ENCODE measurements around the gene KCNG2.
"Not testable (repeated sequence)": the region's sequence is repeated elsewhere in the genome, so short reads cannot be mapped to it uniquely, and the experiment has no call there.

The KCNG2 gene, protein sequence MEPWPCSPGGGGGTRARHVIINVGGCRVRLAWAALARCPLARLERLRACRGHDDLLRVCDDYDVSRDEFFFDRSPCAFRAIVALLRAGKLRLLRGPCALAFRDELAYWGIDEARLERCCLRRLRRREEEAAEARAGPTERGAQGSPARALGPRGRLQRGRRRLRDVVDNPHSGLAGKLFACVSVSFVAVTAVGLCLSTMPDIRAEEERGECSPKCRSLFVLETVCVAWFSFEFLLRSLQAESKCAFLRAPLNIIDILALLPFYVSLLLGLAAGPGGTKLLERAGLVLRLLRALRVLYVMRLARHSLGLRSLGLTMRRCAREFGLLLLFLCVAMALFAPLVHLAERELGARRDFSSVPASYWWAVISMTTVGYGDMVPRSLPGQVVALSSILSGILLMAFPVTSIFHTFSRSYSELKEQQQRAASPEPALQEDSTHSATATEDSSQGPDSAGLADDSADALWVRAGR

DNA sequence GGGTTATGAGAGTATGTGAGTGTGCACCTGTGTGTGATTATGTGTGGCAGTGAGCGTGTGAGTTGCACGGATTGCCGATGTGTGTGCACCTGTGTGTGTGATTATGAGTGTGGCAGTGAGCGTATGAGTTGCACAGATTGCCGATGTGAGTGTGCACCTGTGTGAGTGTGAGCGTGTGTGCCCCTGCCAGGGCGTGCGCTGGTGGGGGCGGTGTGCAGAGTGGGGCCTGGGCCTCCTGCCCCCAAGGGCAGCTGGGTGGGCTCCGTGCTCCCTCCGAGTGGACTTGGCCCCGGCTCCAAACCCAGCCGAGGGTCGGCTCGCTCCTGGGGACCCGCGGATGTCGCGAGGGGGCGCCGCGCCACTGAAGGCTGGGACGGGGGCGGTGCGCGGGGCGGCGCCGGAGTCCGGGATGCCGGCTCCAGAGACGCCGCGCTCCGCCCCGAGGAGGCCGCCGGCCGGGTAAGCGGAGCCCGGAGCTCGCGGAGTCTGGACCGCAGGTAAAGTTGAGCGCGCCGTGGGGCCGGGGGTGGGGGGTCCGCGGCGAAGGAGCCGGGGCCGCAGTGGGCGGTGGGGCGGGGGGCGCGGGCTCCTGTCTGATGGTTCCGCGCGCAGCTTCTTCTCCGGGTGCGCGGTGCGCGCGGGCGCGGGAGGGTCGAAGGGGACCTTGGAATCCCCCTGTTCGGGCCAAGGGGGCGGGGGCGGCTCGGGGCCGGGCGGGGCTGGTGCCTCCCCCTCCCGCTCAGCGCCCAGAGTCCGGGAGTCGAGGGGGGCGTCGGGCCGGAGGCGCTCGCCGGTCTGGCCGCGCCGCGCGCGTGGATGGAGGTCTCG lies at the start of gene KCNG2:
TSS of gene KCNG2 (plus strand) at position 421 of the 828 bp plus-strand sequence. CDS start 65,730 bp downstream, outside the sequence.
- DNase-seq = no peak

GRCh38 chr18:79748321-79749180 lies 49.2 kb upstream of the KCNG2 start:
- no peak for DNase-seq

- no peak for DNase-seq
Observed at GRCh38 chr18:79749251-79750191, 48.2 kb upstream of the KCNG2 start.

DNA sequence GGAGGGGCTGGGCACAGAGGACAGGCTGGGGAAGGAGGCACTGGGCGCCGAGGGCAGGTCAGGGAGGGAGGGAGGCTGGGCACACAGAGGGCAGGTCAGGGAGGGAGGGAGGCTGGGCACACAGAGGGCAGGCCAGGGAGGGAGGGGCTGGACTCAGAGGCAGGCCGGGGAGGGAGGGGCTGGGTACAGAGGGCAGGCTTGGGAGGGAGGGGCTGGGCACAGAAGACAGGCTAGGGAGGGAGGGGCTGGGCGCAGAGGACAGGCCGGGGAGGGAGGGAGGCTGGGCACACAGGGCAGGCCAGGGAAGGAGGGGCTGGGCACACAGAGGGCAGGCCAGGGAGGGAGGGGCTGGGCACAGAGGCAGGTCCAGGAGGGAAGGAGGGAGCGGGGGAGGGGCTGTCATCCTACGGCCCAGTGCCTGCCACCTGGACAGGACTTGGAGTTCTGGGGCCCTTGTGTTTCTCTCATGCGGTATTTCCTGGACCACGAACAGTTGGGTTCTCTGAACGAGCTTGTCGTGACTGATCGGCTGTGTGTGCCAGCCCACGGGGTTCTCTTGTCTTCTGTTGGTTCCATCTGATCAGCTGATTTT lies 46.7 kb upstream of the KCNG2 start:
- DNase-seq = no peak

DNA sequence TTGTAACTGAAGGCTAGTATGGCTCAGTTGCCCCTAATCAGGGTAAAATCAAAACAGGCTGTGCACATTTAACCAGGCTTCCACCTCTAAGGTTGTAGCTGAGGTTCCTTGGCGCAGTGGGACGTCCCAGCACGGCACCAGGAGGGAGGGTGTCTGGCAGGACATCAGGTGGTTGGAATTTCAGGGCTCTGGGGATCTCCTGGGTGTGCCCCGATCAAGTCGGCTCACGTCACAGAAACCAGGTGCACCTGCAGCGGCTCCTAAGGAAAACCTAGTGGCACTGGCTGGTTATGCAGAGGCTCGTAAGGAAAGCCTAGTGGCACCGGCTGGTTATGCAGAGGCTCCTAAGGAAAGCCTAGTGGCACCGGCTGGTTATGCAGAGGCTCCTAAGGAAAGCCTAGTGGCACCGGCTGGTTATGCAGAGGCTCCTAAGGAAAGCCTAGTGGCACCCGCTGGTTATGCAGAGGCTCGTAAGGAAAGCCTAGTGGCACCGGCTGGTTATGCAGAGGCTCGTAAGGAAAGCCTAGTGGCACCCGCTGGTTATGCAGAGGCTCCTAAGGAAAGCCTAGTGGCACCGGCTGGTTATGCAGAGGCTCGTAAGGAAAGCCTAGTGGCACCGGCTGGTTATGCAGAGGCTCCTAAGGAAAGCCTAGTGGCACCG lies 45.7 kb upstream of the KCNG2 start:
- DNase-seq = not testable (repeated sequence)

DNA sequence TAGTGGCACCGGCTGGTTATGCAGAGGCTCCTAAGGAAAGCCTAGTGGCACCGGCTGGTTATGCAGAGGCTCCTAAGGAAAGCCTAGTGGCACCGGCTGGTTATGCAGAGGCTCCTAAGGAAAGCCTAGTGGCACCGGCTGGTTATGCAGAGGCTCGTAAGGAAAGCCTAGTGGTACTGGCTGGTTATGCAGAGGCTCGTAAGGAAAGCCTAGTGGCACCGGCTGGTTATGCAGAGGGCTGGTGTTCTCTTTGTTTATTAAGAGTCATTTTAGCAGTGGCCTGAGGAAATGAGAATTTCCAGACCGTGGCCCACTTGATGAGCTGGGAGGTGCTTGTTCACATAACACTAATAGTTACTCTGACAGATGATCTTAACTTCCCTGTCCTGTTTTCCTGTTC lies 44.8 kb upstream of the KCNG2 start:
- DNase-seq = not testable (repeated sequence)

- no peak for DNase-seq
Observed at GRCh38 chr18:79753391-79753851, 44.3 kb upstream of the KCNG2 start.

GRCh38 chr18:79754022-79754761 lies 43.5 kb upstream of the KCNG2 start:
- no peak for DNase-seq

- DNase-seq = no peak
Observed at GRCh38 chr18:79754831-79755351, 42.8 kb upstream of the KCNG2 start.

DNA sequence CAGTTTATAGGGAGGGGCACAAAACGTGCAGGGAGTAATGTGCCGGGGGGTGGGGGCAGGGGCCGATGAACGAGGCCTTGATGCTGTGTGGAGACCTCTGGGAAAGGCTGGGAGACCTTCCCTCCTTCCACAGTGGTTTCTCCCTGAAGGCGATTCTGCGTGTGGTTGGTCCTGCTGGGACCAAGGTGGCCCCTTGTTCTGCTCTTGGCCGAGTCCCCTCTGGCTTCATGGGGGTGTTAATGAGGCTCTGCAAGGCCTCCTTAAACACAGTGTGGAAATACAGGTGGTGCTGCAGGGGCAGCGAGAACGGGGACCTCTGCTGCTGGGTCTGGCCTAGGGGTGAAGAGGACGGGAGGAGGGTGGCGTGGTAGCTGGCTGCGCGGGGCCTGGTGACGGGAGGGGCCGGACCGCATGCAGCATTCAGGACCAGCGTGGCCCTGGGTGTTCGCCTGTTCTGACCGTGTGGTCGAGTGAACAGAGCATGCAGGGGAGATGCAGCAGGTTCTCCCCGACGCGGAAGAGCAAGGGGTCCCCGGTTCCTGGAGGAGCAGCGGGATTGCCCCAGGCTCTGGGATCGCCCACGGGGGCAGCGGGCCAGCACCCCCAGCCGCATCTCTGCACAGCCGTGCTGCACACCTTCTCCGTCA lies 42.1 kb upstream of the KCNG2 start:
- no peak for DNase-seq

DNA sequence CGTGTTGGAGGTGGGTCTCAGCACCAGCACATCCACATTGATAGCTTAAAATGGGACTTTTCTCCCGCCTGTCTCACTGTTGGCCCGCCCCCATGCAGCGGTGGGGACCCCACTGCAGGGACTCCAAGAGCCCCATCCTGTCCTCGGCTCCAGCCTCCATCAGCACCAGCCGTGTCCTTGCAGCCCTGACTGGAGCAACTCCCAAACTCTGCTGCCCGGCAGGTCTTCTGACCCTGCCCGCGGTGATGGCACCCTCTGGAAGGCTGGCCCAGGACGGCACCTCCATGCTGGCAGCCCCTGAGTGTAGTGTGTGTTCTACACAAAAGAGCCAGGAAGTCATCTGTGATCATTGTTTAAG lies 41.6 kb upstream of the KCNG2 start:
- no peak for DNase-seq

GRCh38 chr18:79756826-79757225 lies 40.9 kb upstream of the KCNG2 start:
- DNase-seq = no peak

DNA sequence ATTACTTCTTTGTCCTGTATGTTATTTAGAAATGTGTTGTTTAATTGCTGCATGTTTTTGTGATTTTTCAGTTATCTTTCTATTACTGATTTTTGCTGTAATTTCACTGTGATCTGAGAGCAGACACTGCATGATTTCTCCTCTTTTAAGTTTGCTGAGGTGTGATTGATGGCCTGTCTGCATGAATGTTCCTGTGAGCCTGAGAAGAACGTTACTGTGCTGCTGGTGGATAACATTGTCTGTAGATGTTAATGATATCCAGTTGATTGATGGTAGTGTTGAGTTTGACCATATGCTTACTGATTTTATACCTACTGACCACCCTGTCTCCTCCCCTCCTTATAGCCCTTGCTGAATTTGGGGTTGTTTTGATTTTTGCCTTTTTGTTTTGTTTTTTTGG lies 37.4 kb upstream of the KCNG2 start:
- no peak for DNase-seq

DNA sequence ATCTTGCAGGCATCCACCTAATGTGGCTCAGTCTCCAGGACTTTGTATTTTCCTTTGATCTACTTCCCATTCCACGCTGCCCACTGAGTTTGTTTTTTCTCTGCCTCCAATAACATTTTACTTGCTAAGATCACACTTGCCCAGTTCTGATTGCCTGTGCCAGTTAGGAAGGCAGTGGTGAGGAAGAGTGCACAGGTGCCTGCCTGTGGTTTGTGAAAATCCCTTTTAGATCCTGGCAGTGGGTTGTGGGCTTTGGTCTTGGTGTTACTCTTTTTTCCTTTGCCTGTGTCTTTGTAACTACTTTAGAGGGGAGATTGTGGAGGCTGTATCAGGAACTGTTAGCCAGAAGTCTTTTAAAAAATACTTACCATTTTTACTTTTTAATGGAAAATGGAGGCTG lies 36.9 kb upstream of the KCNG2 start:
- no peak for DNase-seq

GRCh38 chr18:79763407-79763806 lies 34.3 kb upstream of the KCNG2 start:
- DNase-seq = no peak

DNA sequence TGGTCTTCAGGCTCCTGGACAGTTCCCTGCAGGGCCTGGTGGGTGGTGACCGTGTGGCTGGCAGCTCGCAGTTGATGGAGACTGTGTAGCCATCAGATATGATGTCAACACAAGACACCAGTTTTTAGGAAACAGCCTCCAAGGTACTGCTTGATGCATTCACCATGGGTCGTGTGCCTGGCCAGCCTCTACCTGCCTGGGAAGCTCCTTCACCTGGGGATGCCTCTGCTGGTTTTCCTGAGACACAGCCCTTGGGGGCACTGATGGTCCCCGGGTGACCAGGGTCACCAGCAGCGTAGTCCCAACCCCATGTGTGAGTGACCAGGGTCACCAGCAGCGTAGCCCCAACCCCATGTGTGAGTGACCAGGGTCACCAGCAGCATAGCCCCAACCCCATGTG lies 33.6 kb upstream of the KCNG2 start:
- no peak for DNase-seq

- DNase-seq = no peak
Observed at GRCh38 chr18:79765491-79766245, 32.1 kb upstream of the KCNG2 start.

GRCh38 chr18:79766308-79766707 lies 31.4 kb upstream of the KCNG2 start:
- DNase-seq = no peak

Measured in NCI-H1694 treated with DMSO at 0.1 percent for 48 hours (cell line).